Measurements from ENCODE around the gene MRPS24. TPM values are rescaled to one million over a fixed set of nuclear protein-coding genes. Genes with fewer than 3 reads are reported as not detected.

Gene MRPS24
- total RNA-seq, 4 donors from 2014 or later, result 64.2 to 147 (median 81.5) TPM

DNA sequence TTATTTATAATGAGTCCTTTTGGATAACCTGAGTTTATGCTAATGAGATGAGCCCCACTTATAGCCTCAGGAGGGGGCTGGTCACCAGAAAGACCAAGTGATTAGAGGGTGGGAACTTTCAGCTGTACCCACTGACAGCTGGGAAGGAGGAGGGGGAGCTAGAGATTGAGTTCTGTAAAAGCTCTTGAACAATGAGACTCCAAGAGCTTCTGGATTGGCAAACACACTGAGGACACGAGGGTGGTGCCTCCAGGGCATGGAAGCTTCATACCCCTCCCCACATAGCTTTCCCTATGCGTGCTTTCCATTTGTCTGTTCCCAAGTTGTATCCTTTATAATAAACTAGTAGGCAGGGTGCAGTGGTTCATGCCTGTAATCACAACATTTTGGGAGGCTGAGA lies 20.3 kb downstream of the MRPS24 start:
- H3K27me3 ChIP-seq, result no peaks in the 10 kb centered on the region
- no peak overlapping the region for H3K4me3 ChIP-seq
- H3K27ac ChIP-seq, result no peak overlapping the region
- TF ChIP-seq CTCF (IDR thresholded peaks at IDR 0.05) (no peak), POLR2A (IDR thresholded peaks at IDR 0.05) (no peak), POLR2AphosphoS5 (IDR thresholded peaks at IDR 0.05) (no peak), EP300 (IDR thresholded peaks at IDR 0.05) (no peak)
- ATAC-seq, result no peak
- no peaks in the 10 kb centered on the region for H3K9me3 ChIP-seq
- H3K36me3 ChIP-seq, result no peaks in the 10 kb centered on the region
- WGBS, 2 donors (ENCODE audit: low coverage in 1 of 2), result 52 to 60% methylated on average over 1 to 2 of the region's 2 CpGs
- H3K4me1 ChIP-seq, result no peaks in the 10 kb centered on the region

DNA sequence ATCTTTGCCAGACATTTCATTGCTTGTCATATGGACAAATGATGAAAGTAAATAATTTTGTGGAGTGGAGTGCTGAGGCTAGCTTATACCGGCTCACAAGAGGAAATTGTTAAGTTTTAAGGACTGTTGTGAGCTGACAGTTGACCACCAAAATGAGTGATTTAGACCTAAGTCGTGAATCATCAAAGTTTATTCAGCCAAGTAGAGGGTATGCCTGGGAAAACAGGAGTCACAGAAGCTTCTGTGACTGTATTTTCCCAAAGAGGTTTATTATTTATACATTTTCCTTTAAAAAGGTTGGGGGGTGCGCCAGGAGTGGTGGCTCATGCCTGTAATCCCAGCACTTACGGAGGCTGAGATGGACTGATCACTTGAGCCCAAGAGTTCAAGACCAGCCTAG lies 21.8 kb downstream of the MRPS24 start:
- Histone ChIP-seq H3K4me3 (no peak overlapping the region), H3K9me3 (no peaks in the 10 kb centered on the region), H3K36me3 (no peaks in the 10 kb centered on the region), H3K27ac (no peak overlapping the region), H3K27me3 (no peaks in the 10 kb centered on the region), H3K4me1 (no peaks in the 10 kb centered on the region)
- 54 to 63% methylated on average over 3 of the region's 4 CpGs for WGBS, 2 donors (ENCODE audit: low coverage in 1 of 2)
- TF ChIP-seq EP300 (IDR thresholded peaks at IDR 0.05) (no peak), CTCF (IDR thresholded peaks at IDR 0.05) (no peak), POLR2A (IDR thresholded peaks at IDR 0.05) (no peak), POLR2AphosphoS5 (IDR thresholded peaks at IDR 0.05) (no peak)
- ATAC-seq, result no peak

DNA sequence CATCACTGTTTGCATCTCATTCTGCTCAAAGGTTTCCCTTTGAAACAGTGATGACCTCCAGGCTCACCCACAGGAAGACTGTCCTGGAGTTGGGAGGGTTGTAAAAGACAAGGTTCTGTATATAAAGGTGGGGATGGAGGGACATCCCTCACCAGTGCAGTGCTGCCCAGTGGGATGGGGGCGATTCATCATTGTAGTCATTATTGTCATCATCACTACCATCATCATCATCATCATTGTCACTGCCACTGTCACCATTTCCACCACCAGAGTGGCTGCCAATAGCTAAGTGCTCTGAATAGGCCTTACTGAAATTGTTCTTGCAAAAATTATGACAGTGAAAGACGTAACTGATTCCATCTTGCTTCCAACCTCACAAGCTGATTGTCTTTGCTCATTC lies 24.7 kb downstream of the MRPS24 start:
- Histone ChIP-seq H3K9me3 (no peaks in the 10 kb centered on the region), H3K27ac (no peak overlapping the region), H3K36me3 (no peaks in the 10 kb centered on the region), H3K4me3 (no peak overlapping the region), H3K4me1 (no peaks in the 10 kb centered on the region), H3K27me3 (no peaks in the 10 kb centered on the region)
- no peak for ATAC-seq
- no peak for TF ChIP-seq EP300 (IDR thresholded peaks at IDR 0.05)
- no peak for TF ChIP-seq POLR2A (IDR thresholded peaks at IDR 0.05)
- no peak for TF ChIP-seq CTCF (IDR thresholded peaks at IDR 0.05)
- TF ChIP-seq POLR2AphosphoS5 (IDR thresholded peaks at IDR 0.05), result no peak
- 100% methylated on average over 2 of the region's 2 CpGs for WGBS, 2 donors (ENCODE audit: low coverage in 1 of 2)

DNA sequence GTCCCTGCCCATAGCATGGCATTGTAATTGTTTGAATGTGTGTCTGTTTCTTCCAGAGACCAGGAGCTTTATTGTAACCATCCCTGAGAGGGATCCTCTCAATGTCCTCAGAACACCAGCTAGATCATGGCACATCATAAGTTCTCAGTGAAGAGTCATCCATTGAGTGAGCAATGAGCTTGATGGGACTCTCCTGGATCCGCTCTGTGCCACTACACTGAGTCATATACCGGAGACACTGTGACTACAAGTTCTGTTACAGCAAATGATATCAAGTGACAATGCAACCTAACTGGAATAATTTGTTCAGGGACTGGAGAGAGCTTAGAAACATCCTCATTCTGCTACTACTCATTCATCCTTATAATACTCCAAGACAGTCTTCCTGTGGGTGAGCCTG lies 25.1 kb downstream of the MRPS24 start:
- 84 to 100% methylated on average over 1 to 2 of the region's 2 CpGs for WGBS, 2 donors (ENCODE audit: low coverage in 1 of 2)
- Histone ChIP-seq H3K27me3 (no peaks in the 10 kb centered on the region), H3K4me1 (peaks cover 0 to 3% (median 0%) of the 10 kb centered on the region in 3 donors), H3K9me3 (no peaks in the 10 kb centered on the region), H3K27ac (no peak overlapping the region), H3K4me3 (no peak overlapping the region), H3K36me3 (no peaks in the 10 kb centered on the region)
- TF ChIP-seq POLR2AphosphoS5 (IDR thresholded peaks at IDR 0.05), result no peak
- TF ChIP-seq POLR2A (IDR thresholded peaks at IDR 0.05), result no peak
- TF ChIP-seq EP300 (IDR thresholded peaks at IDR 0.05), result no peak
- TF ChIP-seq CTCF (IDR thresholded peaks at IDR 0.05), result no peak
- no peak for ATAC-seq

- whole genome bisulfite sequencing, 2 donors (ENCODE audit: low coverage in 1 of 2), result 88 to 93% methylated on average over 4 of the region's 4 CpGs
- no peaks in the 10 kb centered on the region for H3K9me3 ChIP-seq
- ATAC-seq, result no peak
- no peak overlapping the region for H3K27ac ChIP-seq
- H3K4me1 ChIP-seq, result peaks cover 0 to 12% (median 0%) of the 10 kb centered on the region in 3 donors
- no peak for TF ChIP-seq POLR2AphosphoS5 (IDR thresholded peaks at IDR 0.05)
- no peak for TF ChIP-seq CTCF (IDR thresholded peaks at IDR 0.05)
- TF ChIP-seq EP300 (IDR thresholded peaks at IDR 0.05), result no peak
- TF ChIP-seq POLR2A (IDR thresholded peaks at IDR 0.05), result no peak
- no peaks in the 10 kb centered on the region for H3K36me3 ChIP-seq
- no peaks in the 10 kb centered on the region for H3K27me3 ChIP-seq
- H3K4me3 ChIP-seq, result no peak overlapping the region
Measured at GRCh38 chr7:43843296-43843695, 26.0 kb downstream of the MRPS24 start.

Measured in gastroesophageal sphincter (tissue), 4 donors.